MCF 10A (cell line): ENCODE data around the gene CCDC73. TPM values are rescaled to one million over a fixed set of nuclear protein-coding genes. Genes with fewer than 3 reads are reported as not detected.

Experiments used
- BruUV-seq: library from RNA; stranded (reverse); fragments of 400-500 nt; replicated peaks from 2 replicates; lab custom pipeline; 2021; lab: Mats Ljungman, UMichigan
- CTCF ChIA-PET: fragments of 300-600 bp; sonication (Branson Sonifier 250); formaldehyde crosslinking; extraction: SDS; loops from one replicate; lab custom pipeline; 2021; ENCODE audit warnings: antibody characterized with exemption, inconsistent platforms; lab: Yijun Ruan, JAX
- POLR2A ChIA-PET: fragments of 300-600, 350-650 bp; sonication (Branson Sonifier 250); formaldehyde crosslinking; extraction: SDS; loops from one replicate; lab custom pipeline; 2020; ENCODE audit warnings: antibody characterized with exemption, inconsistent platforms; lab: Yijun Ruan, JAX
- DNase-seq: peaks from one replicate; pipeline ENCODE4 v3.0.0-alpha.2; 2018; ENCODE audit not compliant: unreplicated experiment
- H3K27ac Mint-ChIP-seq: one replicate; pipeline ENCODE4 v1.8.0; 2022; ENCODE audit warnings: mild to moderate bottlenecking, low read depth, mixed read lengths; ENCODE audit not compliant: unreplicated experiment
- H3K27me3 Mint-ChIP-seq: one replicate; pipeline ENCODE4 v1.8.0; 2022; ENCODE audit warnings: mixed read lengths; ENCODE audit not compliant: insufficient read depth, unreplicated experiment
- H3K36me3 Mint-ChIP-seq: one replicate; pipeline ENCODE4 v1.8.0; 2022; ENCODE audit warnings: mild to moderate bottlenecking, moderate library complexity, mixed read lengths; ENCODE audit not compliant: insufficient read depth, unreplicated experiment
- H3K4me1 Mint-ChIP-seq: one replicate; pipeline ENCODE4 v1.8.0; 2022; ENCODE audit warnings: mixed read lengths; ENCODE audit not compliant: insufficient read depth, unreplicated experiment
- H3K4me3 Mint-ChIP-seq: one replicate; pipeline ENCODE4 v1.8.0; 2022; ENCODE audit warnings: mild to moderate bottlenecking, moderate library complexity, mixed read lengths; ENCODE audit not compliant: unreplicated experiment
- H3K9me3 Mint-ChIP-seq: one replicate; pipeline ENCODE4 v1.8.0; 2022; ENCODE audit warnings: mixed read lengths; ENCODE audit not compliant: unreplicated experiment
- intact Hi-C: fragments of 100-400 bp; cut with micrococcal nuclease; formaldehyde crosslinking; loops from 2 replicates; pipeline ENCODE4 v1.14.1; 2022
- total RNA-seq: library from RNA; stranded (reverse); gene quantifications from 2 replicates; pipeline ENCODE4 v1.2.3, GENCODE V29; 2022
- TF ChIP-seq, protein P1 (sequence below): fragments of 200-600 bp; IDR thresholded peaks from one replicate; pipeline ENCODE4 v1.8.0; 2022; ENCODE audit warnings: antibody characterized with exemption, mild to moderate bottlenecking; ENCODE audit not compliant: unreplicated experiment

The CCDC73 gene
- total RNA-seq, 1 experiment from 2014 or later, result 0.09 TPM

DNA sequence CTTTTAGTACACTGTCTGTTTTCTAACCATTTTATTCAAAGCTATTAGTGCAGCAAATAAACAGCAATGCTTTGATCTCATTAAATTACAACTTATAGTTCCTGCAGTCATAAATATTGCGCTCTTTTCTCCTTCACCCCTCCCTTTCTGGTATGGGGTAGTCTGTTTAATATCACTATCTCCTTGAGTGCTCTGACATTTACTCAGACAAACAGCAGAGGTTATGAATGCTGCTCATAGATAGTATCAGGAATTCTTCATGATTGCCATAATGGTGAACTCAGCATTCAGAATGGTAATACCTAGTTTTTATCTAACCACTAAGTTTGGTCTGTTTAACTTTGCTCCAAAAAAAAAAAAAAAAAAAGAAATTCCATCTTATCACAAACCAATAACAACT lies 123.4 kb downstream of the CCDC73 start:
- no peak for DNase-seq
- H3K27me3 Mint-ChIP-seq, result no peaks in the 10 kb centered on the region
- TF ChIP-seq, protein P1, sequence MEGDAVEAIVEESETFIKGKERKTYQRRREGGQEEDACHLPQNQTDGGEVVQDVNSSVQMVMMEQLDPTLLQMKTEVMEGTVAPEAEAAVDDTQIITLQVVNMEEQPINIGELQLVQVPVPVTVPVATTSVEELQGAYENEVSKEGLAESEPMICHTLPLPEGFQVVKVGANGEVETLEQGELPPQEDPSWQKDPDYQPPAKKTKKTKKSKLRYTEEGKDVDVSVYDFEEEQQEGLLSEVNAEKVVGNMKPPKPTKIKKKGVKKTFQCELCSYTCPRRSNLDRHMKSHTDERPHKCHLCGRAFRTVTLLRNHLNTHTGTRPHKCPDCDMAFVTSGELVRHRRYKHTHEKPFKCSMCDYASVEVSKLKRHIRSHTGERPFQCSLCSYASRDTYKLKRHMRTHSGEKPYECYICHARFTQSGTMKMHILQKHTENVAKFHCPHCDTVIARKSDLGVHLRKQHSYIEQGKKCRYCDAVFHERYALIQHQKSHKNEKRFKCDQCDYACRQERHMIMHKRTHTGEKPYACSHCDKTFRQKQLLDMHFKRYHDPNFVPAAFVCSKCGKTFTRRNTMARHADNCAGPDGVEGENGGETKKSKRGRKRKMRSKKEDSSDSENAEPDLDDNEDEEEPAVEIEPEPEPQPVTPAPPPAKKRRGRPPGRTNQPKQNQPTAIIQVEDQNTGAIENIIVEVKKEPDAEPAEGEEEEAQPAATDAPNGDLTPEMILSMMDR, result no peak
- no peaks in the 10 kb centered on the region for H3K9me3 Mint-ChIP-seq
- BruUV-seq, result no TSS peak
- H3K27ac Mint-ChIP-seq, result no peak overlapping the region
- no peaks in the 10 kb centered on the region for H3K36me3 Mint-ChIP-seq
- POLR2A ChIA-PET, result interaction anchor here (0.7 kb wide), 1 partner anchor 1342 kb away, joined by 4 read pairs; no protein-coding TSS in a partner anchor
- H3K4me3 Mint-ChIP-seq, result no peak overlapping the region
- CTCF ChIA-PET, result no interaction called here
- no peaks in the 10 kb centered on the region for H3K4me1 Mint-ChIP-seq
- intact Hi-C loops, result no loop called here

DNA sequence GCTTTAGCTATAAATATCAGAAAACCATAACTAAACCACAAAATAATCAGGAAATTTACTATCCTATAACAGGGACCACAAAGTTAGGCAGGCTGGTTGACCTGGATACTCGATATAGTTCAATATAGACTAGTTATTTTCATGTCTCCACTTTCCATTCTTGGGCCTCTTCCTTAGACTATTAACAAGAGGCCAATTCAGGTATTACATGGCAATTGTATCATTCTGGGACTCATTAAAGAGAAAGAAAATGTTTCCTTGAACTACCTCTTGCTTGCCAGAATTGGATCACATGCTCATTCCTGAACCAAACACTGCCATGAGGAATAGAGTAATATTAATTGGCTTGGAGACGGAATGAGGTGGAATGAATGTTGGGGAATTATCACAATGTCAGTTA lies 134.8 kb downstream of the CCDC73 start:
- TF ChIP-seq, protein P1, result no peak
- ChIA-PET CTCF (interaction anchor here (0.5 to 1.0 kb wide), 2 partner anchors 16 to 193 kb away, joined by 3 to 4 read pairs; no protein-coding TSS in a partner anchor), POLR2A (no interaction called here)
- H3K9me3 Mint-ChIP-seq, result no peaks in the 10 kb centered on the region
- intact Hi-C loops, result no loop called here
- DNase-seq, result no peak
- BruUV-seq, result no TSS peak
- H3K4me1 Mint-ChIP-seq, result peaks cover 12% of the 10 kb centered on the region
- peaks cover 8% of the 10 kb centered on the region for H3K27me3 Mint-ChIP-seq
- no peak overlapping the region for H3K27ac Mint-ChIP-seq
- no peak overlapping the region for H3K4me3 Mint-ChIP-seq
- H3K36me3 Mint-ChIP-seq, result no peaks in the 10 kb centered on the region

DNA sequence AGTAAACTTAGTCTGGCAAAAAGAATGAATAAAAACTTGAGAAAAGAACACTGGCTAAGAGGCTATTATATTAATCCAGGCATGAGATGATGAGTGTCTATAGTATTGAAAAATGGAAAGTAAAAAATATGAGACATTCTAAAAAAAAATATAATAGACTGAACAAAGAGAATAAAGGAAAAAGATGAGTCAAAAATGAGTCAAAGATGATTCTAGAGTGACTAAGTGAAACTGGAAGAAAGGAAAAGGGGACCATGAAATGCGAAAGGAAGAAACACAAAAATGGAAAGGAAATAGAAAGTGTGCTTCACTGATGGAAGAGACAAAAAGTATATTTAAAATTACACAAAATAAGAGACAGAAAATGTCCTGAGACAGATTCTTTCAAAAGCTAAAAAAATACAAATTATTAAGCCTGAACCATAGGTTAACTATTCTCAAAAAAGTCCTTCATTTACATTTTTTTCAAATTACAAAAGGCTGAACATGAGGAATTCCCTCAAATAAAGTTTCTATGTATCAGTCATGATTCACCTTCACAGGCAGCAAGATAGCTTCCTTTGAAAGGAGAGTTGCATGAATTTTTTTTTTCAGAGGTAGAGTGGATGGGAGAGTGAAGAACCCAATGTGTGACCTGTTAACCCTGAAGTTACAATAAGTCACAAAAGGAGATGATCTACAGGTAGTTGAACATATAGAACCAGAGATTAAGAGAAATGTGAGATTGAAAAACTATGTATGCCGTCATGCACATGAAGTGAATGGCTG lies 135.6 kb downstream of the CCDC73 start:
- H3K9me3 Mint-ChIP-seq, result no peaks in the 10 kb centered on the region
- no TSS peak for BruUV-seq
- ChIA-PET POLR2A (interaction anchor here (1.5 kb wide), 1 partner anchor 10 kb away, joined by 3 read pairs; no protein-coding TSS in a partner anchor), CTCF (interaction anchor here (0.5 to 1.0 kb wide), 3 partner anchors 15 to 336 kb away, joined by 3 to 7 read pairs (median 4); no protein-coding TSS in a partner anchor)
- no peaks in the 10 kb centered on the region for H3K36me3 Mint-ChIP-seq
- H3K4me3 Mint-ChIP-seq, result no peak overlapping the region
- H3K27me3 Mint-ChIP-seq, result peaks cover 8% of the 10 kb centered on the region
- TF ChIP-seq, protein P1, result no peak
- intact Hi-C loops, result no loop called here
- peak; percentile 6 for DNase-seq
- peaks cover 12% of the 10 kb centered on the region for H3K4me1 Mint-ChIP-seq
- H3K27ac Mint-ChIP-seq, result no peak overlapping the region

DNA sequence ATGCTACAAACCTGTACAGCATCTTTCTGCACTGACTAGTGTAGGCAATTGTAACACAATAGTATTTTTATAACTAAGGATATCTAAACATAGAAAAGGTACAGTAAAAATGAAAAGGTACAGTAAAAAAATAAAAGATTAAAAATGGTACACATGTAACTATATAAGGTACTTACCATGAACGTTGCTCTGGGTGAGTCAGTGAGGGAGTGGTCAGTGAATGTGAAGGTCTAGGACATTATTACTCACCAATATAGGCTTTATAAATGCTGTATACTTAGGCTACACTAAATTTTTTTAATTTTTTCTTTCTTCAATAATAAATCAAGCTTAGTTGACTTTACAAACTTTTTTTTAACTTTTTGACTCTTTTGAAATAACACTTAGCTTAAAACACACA lies 150.9 kb downstream of the CCDC73 start:
- Mint-ChIP-seq H3K36me3 (no peaks in the 10 kb centered on the region), H3K27ac (no peak overlapping the region), H3K27me3 (no peaks in the 10 kb centered on the region), H3K9me3 (no peaks in the 10 kb centered on the region), H3K4me3 (no peak overlapping the region), H3K4me1 (no peaks in the 10 kb centered on the region)
- TF ChIP-seq, protein P1, result no peak
- intact Hi-C loops, result no loop called here
- ChIA-PET POLR2A (interaction anchor here (0.9 kb wide), 1 partner anchor 60 kb away, joined by 5 read pairs; the partner anchor contains the start of gene EIF3M), CTCF (interaction anchor here (0.7 to 1.2 kb wide), 3 partner anchors 16 to 151 kb away, joined by 3 to 4 read pairs (median 3); partner anchors contain the start of gene CCDC73)
- peak; percentile 59 for DNase-seq
- no TSS peak for BruUV-seq
